Breast epithelium (tissue), 3 donors: ENCODE results near the gene TMEM214.

Experiments used
- POLR2A ChIP-seq: fragments of 450-650 bp; IDR thresholded peaks from one replicate; pipeline ENCODE4 v1.6.1; 2016; ENCODE audit warnings: antibody characterized with exemption, mild to moderate bottlenecking, moderate library complexity
- POLR2AphosphoS5 ChIP-seq, 3 donors: sonication (generic); formaldehyde crosslinking; IDR thresholded peaks; one replicate each; pipeline ENCODE4 v1.6.1; 2017; ENCODE audit warnings: antibody characterized with exemption in 3 of 3
- TF ChIP-seq, protein P1 (sequence below), 3 donors: fragments of 450-650 bp; IDR thresholded peaks; one replicate each; pipeline ENCODE4 v1.5.1; 2016 to 2017; ENCODE audit warnings: antibody characterized with exemption in 3 of 3, mild to moderate bottlenecking in 3 of 3, moderate library complexity in 3 of 3

DNA sequence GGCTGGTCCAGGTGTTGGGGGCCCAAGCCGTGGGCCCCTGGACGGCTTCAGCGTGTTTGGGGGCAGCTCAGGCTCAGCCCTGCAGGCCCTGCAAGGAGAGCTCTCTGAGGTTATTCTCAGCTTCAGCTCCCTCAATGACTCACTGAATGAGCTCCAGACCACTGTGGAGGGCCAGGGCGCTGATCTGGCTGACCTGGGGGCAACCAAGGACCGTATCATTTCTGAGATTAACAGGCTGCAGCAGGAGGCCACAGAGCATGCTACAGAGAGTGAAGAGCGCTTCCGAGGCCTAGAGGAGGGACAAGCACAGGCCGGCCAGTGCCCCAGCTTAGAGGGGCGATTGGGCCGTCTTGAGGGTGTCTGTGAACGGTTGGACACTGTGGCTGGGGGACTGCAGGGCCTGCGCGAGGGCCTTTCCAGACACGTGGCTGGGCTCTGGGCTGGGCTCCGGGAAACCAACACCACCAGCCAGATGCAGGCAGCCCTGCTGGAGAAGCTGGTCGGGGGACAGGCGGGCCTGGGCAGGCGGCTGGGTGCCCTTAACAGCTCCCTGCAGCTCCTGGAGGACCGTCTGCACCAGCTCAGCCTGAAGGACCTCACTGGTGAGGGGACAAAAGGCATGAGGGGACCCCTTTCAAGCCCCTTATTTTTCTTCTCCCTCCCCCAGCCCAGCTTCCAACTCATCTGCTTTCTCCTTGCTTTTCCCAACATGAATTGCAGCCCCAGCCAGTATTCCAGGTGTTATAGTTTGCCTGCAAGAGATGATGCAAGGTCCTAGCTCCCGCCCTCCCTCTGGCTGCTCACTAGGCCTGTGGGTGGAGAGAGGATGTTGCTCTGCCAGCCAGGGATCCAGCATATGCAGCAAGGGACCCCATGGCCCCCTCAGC lies 50.9 kb downstream of the TMEM214 start:
- TF ChIP-seq POLR2A (no peak), POLR2AphosphoS5 (IDR thresholded peaks at IDR 0.05) (no peak)
- TF ChIP-seq, protein P1, sequence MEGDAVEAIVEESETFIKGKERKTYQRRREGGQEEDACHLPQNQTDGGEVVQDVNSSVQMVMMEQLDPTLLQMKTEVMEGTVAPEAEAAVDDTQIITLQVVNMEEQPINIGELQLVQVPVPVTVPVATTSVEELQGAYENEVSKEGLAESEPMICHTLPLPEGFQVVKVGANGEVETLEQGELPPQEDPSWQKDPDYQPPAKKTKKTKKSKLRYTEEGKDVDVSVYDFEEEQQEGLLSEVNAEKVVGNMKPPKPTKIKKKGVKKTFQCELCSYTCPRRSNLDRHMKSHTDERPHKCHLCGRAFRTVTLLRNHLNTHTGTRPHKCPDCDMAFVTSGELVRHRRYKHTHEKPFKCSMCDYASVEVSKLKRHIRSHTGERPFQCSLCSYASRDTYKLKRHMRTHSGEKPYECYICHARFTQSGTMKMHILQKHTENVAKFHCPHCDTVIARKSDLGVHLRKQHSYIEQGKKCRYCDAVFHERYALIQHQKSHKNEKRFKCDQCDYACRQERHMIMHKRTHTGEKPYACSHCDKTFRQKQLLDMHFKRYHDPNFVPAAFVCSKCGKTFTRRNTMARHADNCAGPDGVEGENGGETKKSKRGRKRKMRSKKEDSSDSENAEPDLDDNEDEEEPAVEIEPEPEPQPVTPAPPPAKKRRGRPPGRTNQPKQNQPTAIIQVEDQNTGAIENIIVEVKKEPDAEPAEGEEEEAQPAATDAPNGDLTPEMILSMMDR (IDR thresholded peaks at IDR 0.05): no peak
